Pancreas (tissue), 10 donors: ENCODE data around the gene SP3. TPM values are rescaled to one million over a fixed set of nuclear protein-coding genes. Genes with fewer than 3 reads are reported as not detected.

Experiments used
- ATAC-seq, 4 donors: fragments of 200-7000 bp; cut with Tn5 transposase; one replicate each; pipeline versions ENCODE4 v1.8.0 to v1.9.1; 2020; ENCODE audit warnings: mild to moderate bottlenecking in 4 of 4, moderate library complexity in 4 of 4
- DNase-seq, 6 donors: peaks; one replicate each; pipeline ENCODE4 v3.0.0-alpha.2; 2020
- FAIRE-seq: peaks from 2 replicates; lab custom pipeline; 2012; peaks lifted over from hg19 to GRCh38; lab: Jason Lieb, UNC
- H3K27ac ChIP-seq, 4 donors: fragments of 200-600 bp; sonication (generic); 1 replicate in 3 of 4; 2 replicates in 1 of 4; pipeline versions ENCODE4 v1.5.0 to v1.8.0; 2020
- H3K27me3 ChIP-seq, 4 donors: fragments of 200-600 bp; one replicate each; pipeline ENCODE4 v1.8.0; 2021
- H3K36me3 ChIP-seq, 3 donors: fragments of 200-600 bp; sonication (generic) in 1 of 3; one replicate each; pipeline versions ENCODE4 v1.5.0 to v1.8.0; 2020 to 2021
- H3K4me1 ChIP-seq, 3 donors: fragments of 200-600 bp; one replicate each; pipeline ENCODE4 v1.8.0; 2021
- H3K4me3 ChIP-seq, 4 donors: fragments of 200-600 bp; sonication (generic) in 2 of 4; one replicate each; pipeline versions ENCODE4 v1.5.0 to v1.8.0; 2020 to 2021
- H3K9me3 ChIP-seq, 4 donors: fragments of 200-600 bp; one replicate each; pipeline ENCODE4 v1.8.0; 2021
- CTCF ChIP-seq, 4 donors: fragments of 200-600 bp; sonication (generic) in 3 of 4; IDR thresholded peaks; one replicate each; pipeline versions ENCODE4 v1.5.0 to v1.8.0; 2021; ENCODE audit warnings: antibody characterized with exemption in 4 of 4
- WGBS, 2 donors: extraction: QIAGEN DNeasy Blood & Tissue Kit; methylation state at CpG; one replicate each; pipeline ENCODE4 v1.1.7; 2013; 5-methylcytosine and 5-hydroxymethylcytosine counted together
- intact Hi-C, 3 donors: fragments of 100-400 bp; cut with DNase I; formaldehyde crosslinking; loops; one replicate each; pipeline versions ENCODE4 v1.11.1 to v1.14.2; 2022
- polyA plus RNA-seq, 2 donors: library from polyadenylated mRNA; stranded (reverse); fragments of 200-250 nt; gene quantifications; one replicate each; pipeline ENCODE4 v1.2.3, GENCODE V29; 2013
- total RNA-seq, 6 donors: library from RNA; stranded (reverse); fragmentation: NEBNext Ultra II Directional in 4 of 6; extraction: Animal tissue kit (Norgen Biotek cat#: 25700) in 4 of 6; gene quantifications; one replicate each; pipeline versions ENCODE4 v1.2.1 to v1.2.4, GENCODE V29; 2021 to 2023
- donor health status: healthy with polysubstance abuse.
- donor health status: DM: no; HTN: no; CAD: no; lungs with moderate emphysema.
- donor health status: DM: no; HTN: no; CAD: no.
- donor health status: control.
- donor health status: control.
- donor health status: Bipolar disorder and iron deficiency.
- donor health status: DM: yes; HTN: yes; CAD: no.
- donor health status: DM: no; HTN: no; CAD: no.
- donor health status: DM: no; HTN: no; CAD: no.
- donor health status: DM: yes; HTN: yes; CAD: no.

The SP3 gene
- total and polyA plus RNA-seq, 8 donors = 5.6 to 48.0 (median 27.6) TPM

- H3K27ac ChIP-seq = peak overlapping the region; percentile 98 to 100 (median 98)
- H3K9me3 ChIP-seq = no peaks in the 10 kb centered on the region
- DNase-seq = peak; percentile 80 to 93 (median 90)
- no peaks in the 10 kb centered on the region for H3K36me3 ChIP-seq
- FAIRE-seq = no peak
- H3K27me3 ChIP-seq = no peaks in the 10 kb centered on the region
- peak overlapping the region; percentile 90 to 99 (median 93) for H3K4me3 ChIP-seq
- intact Hi-C loops = no loop called here
- TF ChIP-seq CTCF (IDR thresholded peaks at IDR 0.05) = no peak
- 0% methylated on average over 44 to 76 of the region's 84 CpGs for WGBS, 2 donors
- H3K4me1 ChIP-seq = peaks cover 17 to 34% (median 28%) of the 10 kb centered on the region in 3 donors
- peak; percentile 69 to 79 (median 74) for ATAC-seq
These were observed 405 bp downstream of the SP3 start for GRCh38 chr2:173964565-173965371.

GRCh38 chr2:173963817-173964564 lies 1.2 kb downstream of the SP3 start:
- DNase-seq = peak; percentile 89 to 95 (median 95)
- peaks cover 17 to 36% (median 33%) of the 10 kb centered on the region in 3 donors for H3K4me1 ChIP-seq
- intact Hi-C loops = no loop called here
- H3K27me3 ChIP-seq = no peaks in the 10 kb centered on the region
- peak; percentile 60 to 71 (median 66) for ATAC-seq
- WGBS, 2 donors = 0 to 1% methylated on average over 36 to 84 of the region's 87 CpGs
- TF ChIP-seq CTCF (IDR thresholded peaks at IDR 0.05) = no peak
- no peaks in the 10 kb centered on the region for H3K9me3 ChIP-seq
- H3K27ac ChIP-seq = peak overlapping the region; percentile 98 to 100 (median 98)
- H3K4me3 ChIP-seq = peak overlapping the region; percentile 90 to 99 (median 93)
- FAIRE-seq = no peak
- no peaks in the 10 kb centered on the region for H3K36me3 ChIP-seq

GRCh38 chr2:173963323-173963816 lies 1.8 kb downstream of the SP3 start:
- TF ChIP-seq CTCF (IDR thresholded peaks at IDR 0.05) = peak in 1 of 4 donors; percentile 15
- Histone ChIP-seq H3K27me3 (no peaks in the 10 kb centered on the region), H3K4me1 (peaks cover 19 to 41% (median 33%) of the 10 kb centered on the region in 3 donors), H3K4me3 (peak overlapping the region; percentile 90 to 99 (median 93)), H3K9me3 (no peaks in the 10 kb centered on the region), H3K27ac (peak overlapping the region; percentile 98 to 100 (median 98)), H3K36me3 (no peaks in the 10 kb centered on the region)
- DNase-seq = no peak
- intact Hi-C loops = no loop called here
- ATAC-seq = no peak
- peak; percentile 65 for FAIRE-seq
- WGBS, 2 donors = 0 to 1% methylated on average over 38 to 44 of the region's 44 CpGs

- ATAC-seq = no peak
- FAIRE-seq = peak; percentile 57
- WGBS, 2 donors = 7 to 9% methylated on average over 4 of the region's 4 CpGs
- Histone ChIP-seq H3K36me3 (no peaks in the 10 kb centered on the region), H3K4me3 (peak overlapping the region; percentile 90 to 99 (median 93)), H3K27me3 (no peaks in the 10 kb centered on the region), H3K9me3 (no peaks in the 10 kb centered on the region), H3K4me1 (peaks cover 24 to 48% (median 39%) of the 10 kb centered on the region in 3 donors), H3K27ac (peak overlapping the region in 2 of 4 donors; percentile 98 to 100)
- DNase-seq = no peak
- intact Hi-C loops = no loop called here
- TF ChIP-seq CTCF (IDR thresholded peaks at IDR 0.05) = no peak
These were observed 2.5 kb downstream of the SP3 start for GRCh38 chr2:173962583-173963110.
